ENCODE measurements around the gene SHC3.

SHC3 gene

DNA sequence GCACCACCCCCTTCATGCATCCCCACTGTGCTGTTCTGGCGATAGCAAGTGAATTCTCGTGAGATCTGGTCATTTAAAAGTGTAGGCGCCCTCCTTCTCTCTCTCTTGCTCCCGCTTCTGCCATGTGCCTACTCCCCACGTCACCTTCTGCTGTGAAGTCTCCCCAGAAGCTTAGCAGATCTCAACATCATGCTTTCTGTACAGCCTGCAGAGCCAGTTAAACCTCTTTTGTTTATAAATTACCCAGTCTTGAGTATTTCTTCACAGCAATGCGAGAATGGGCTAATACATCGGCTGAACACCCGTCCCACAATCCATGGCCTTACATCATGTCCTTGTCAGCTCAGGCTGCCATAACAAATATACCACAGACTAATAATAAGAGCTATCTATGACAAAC, 17.4 kb downstream of the SHC3 start:
- Histone ChIP-seq H3K4me2 (ENCODE audit: insufficient read depth, low read length) (no peak overlapping the region), H4K20me1 (ENCODE audit: insufficient read depth, low read length) (no peaks in the 10 kb centered on the region), H3K9me3 (ENCODE audit: insufficient read depth, low read length, severe bottlenecking) (no peaks in the 10 kb centered on the region), H3K4me3 (ENCODE audit: low read depth in 1 of 2, low read length in 2 of 2) (no peak overlapping the region), H3K36me3 (ENCODE audit: insufficient read depth, low read length) (no peaks in the 10 kb centered on the region), H3K27me3 (ENCODE audit: insufficient read depth, low read length, poor library complexity) (no peaks in the 10 kb centered on the region), H2AFZ (ENCODE audit: low read depth, low read length) (no peak overlapping the region), H3K27ac (ENCODE audit: low read length) (no peak overlapping the region), H3K9ac (ENCODE audit: low read depth, low read length) (no peak overlapping the region), H3K79me2 (ENCODE audit: insufficient read depth, low read length) (no peaks in the 10 kb centered on the region), H3K4me1 (ENCODE audit: insufficient read depth, low read length) (no peaks in the 10 kb centered on the region)
- TF ChIP-seq EZH2 (IDR thresholded peaks at IDR 0.05; ENCODE audit: borderline replicate concordance, low read depth, low read length, severe bottlenecking): no peak
- no peak for TF ChIP-seq CTCF (IDR thresholded peaks at IDR 0.05; ENCODE audit: borderline replicate concordance, extremely low read depth, low read length, poor library complexity, severe bottlenecking)
- ATAC-seq (ENCODE audit: insufficient read depth, low read depth) (no peak), DNase-seq (no peak)

- Histone ChIP-seq H2AFZ (ENCODE audit: low read depth, low read length) (no peak overlapping the region), H3K36me3 (ENCODE audit: insufficient read depth, low read length) (no peaks in the 10 kb centered on the region), H3K9me3 (ENCODE audit: insufficient read depth, low read length, severe bottlenecking) (no peaks in the 10 kb centered on the region), H3K9ac (ENCODE audit: low read depth, low read length) (no peak overlapping the region), H3K4me1 (ENCODE audit: insufficient read depth, low read length) (no peaks in the 10 kb centered on the region), H3K79me2 (ENCODE audit: insufficient read depth, low read length) (no peaks in the 10 kb centered on the region), H3K27me3 (ENCODE audit: insufficient read depth, low read length, poor library complexity) (no peaks in the 10 kb centered on the region), H3K4me3 (ENCODE audit: low read depth in 1 of 2, low read length in 2 of 2) (no peak overlapping the region), H4K20me1 (ENCODE audit: insufficient read depth, low read length) (no peaks in the 10 kb centered on the region), H3K4me2 (ENCODE audit: insufficient read depth, low read length) (no peak overlapping the region), H3K27ac (ENCODE audit: low read length) (no peak overlapping the region)
- TF ChIP-seq CTCF (IDR thresholded peaks at IDR 0.05; ENCODE audit: borderline replicate concordance, extremely low read depth, low read length, poor library complexity, severe bottlenecking) (no peak), EZH2 (IDR thresholded peaks at IDR 0.05; ENCODE audit: borderline replicate concordance, low read depth, low read length, severe bottlenecking) (no peak)
- ATAC-seq (ENCODE audit: insufficient read depth, low read depth) (no peak), DNase-seq (no peak)
Observed at GRCh38 chr9:89160806-89161205, 17.8 kb downstream of the SHC3 start.

GRCh38 chr9:89154651-89155336, 23.8 kb downstream of the SHC3 start:
- peak; percentile 69 for ATAC-seq (ENCODE audit: insufficient read depth, low read depth)
- Histone ChIP-seq H3K9ac (ENCODE audit: low read depth, low read length) (no peak overlapping the region), H3K9me3 (ENCODE audit: insufficient read depth, low read length, severe bottlenecking) (no peaks in the 10 kb centered on the region), H4K20me1 (ENCODE audit: insufficient read depth, low read length) (0 out of 2 replicates have a peak, but pooled peaks cover 5% of the 10 kb centered on the region), H3K36me3 (ENCODE audit: insufficient read depth, low read length) (no peaks in the 10 kb centered on the region), H3K4me2 (ENCODE audit: insufficient read depth, low read length) (no peak overlapping the region), H3K4me1 (ENCODE audit: insufficient read depth, low read length) (no peaks in the 10 kb centered on the region), H3K27ac (ENCODE audit: low read length) (no peak overlapping the region), H3K79me2 (ENCODE audit: insufficient read depth, low read length) (no peaks in the 10 kb centered on the region), H3K27me3 (ENCODE audit: insufficient read depth, low read length, poor library complexity) (no peaks in the 10 kb centered on the region), H3K4me3 (ENCODE audit: low read depth in 1 of 2, low read length in 2 of 2) (no peak overlapping the region), H2AFZ (ENCODE audit: low read depth, low read length) (no peak overlapping the region)
- TF ChIP-seq EZH2 (IDR thresholded peaks at IDR 0.05; ENCODE audit: borderline replicate concordance, low read depth, low read length, severe bottlenecking) (no peak), CTCF (IDR thresholded peaks at IDR 0.05; ENCODE audit: borderline replicate concordance, extremely low read depth, low read length, poor library complexity, severe bottlenecking) (no peak)
- no peak for DNase-seq

Measured in DND-41 (cell line).